H9 (cell line): Measurements from ENCODE around the gene KCTD16. TPM values are rescaled to one million over a fixed set of nuclear protein-coding genes. Genes with fewer than 3 reads are reported as not detected.

Experiments used
- DNase-seq: peaks from one replicate; pipeline ENCODE4 v3.0.0-alpha.2; 2017
- H2AFZ ChIP-seq: one replicate; pipeline ENCODE4 v1.6.1; 2013; ENCODE audit warnings: mild to moderate bottlenecking, low read length, control low read depth, moderate library complexity
- H2AK5ac ChIP-seq: 2 replicates; pipeline ENCODE4 v1.6.1; 2013; ENCODE audit warnings: low read length, control low read depth, mixed read lengths; ENCODE audit not compliant: insufficient read length
- H2BK120ac ChIP-seq: one replicate; pipeline ENCODE4 v1.6.1; 2013; ENCODE audit warnings: low read depth, mild to moderate bottlenecking, low read length, control low read depth, inconsistent platforms; ENCODE audit not compliant: poor library complexity, severe bottlenecking
- H2BK12ac ChIP-seq: 2 replicates; pipeline ENCODE4 v1.6.1; 2013; ENCODE audit warnings: low read length, control low read depth, mixed read lengths, low read depth; ENCODE audit not compliant: insufficient read length
- H2BK15ac ChIP-seq: 2 replicates; pipeline ENCODE4 v1.6.1; 2013; ENCODE audit warnings: low read depth, low read length, control low read depth
- H2BK20ac ChIP-seq: one replicate; pipeline ENCODE4 v1.6.1; 2013; ENCODE audit warnings: low read depth, mild to moderate bottlenecking, low read length, control low read depth, inconsistent platforms; ENCODE audit not compliant: poor library complexity, severe bottlenecking
- H2BK5ac ChIP-seq: 2 replicates; pipeline ENCODE4 v1.6.1; 2013; ENCODE audit warnings: low read length, control low read depth, mixed read lengths; ENCODE audit not compliant: insufficient read length
- H3K14ac ChIP-seq: 2 replicates; pipeline ENCODE4 v1.6.1; 2013; ENCODE audit warnings: low read length, control low read depth; ENCODE audit not compliant: insufficient read depth
- H3K18ac ChIP-seq: 2 replicates; pipeline ENCODE4 v1.6.1; 2013; ENCODE audit warnings: low read depth, mild to moderate bottlenecking, mixed read lengths, low read length, control low read depth; ENCODE audit not compliant: insufficient read length
- H3K23ac ChIP-seq: 2 replicates; pipeline ENCODE4 v1.6.1; 2013; ENCODE audit warnings: low read length, control low read depth, mixed read lengths, low read depth; ENCODE audit not compliant: insufficient read length
- H3K23me2 ChIP-seq: 2 replicates; pipeline ENCODE4 v1.6.1; 2013; ENCODE audit warnings: low read depth, mild to moderate bottlenecking, mixed read lengths, low read length, control low read depth; ENCODE audit not compliant: insufficient read length, poor library complexity, severe bottlenecking
- H3K27ac ChIP-seq: 2 replicates; pipeline ENCODE4 v1.5.1; 2013; ENCODE audit warnings: low read length, control low read depth, mixed read lengths, low read depth; ENCODE audit not compliant: insufficient read length
- H3K27me3 ChIP-seq: 2 replicates; pipeline ENCODE4 v1.6.1; 2013; ENCODE audit warnings: low read length, control low read depth, inconsistent platforms; ENCODE audit not compliant: insufficient read depth
- H3K4ac ChIP-seq: 2 replicates; pipeline ENCODE4 v1.6.1; 2013; ENCODE audit warnings: low read depth, mild to moderate bottlenecking, control low read depth, inconsistent platforms, low read length, moderate library complexity
- H3K4me1 ChIP-seq: 2 replicates; pipeline ENCODE4 v1.6.1; 2013; ENCODE audit warnings: low read length, control low read depth, inconsistent platforms; ENCODE audit not compliant: insufficient read depth
- H3K4me2 ChIP-seq: 2 replicates; pipeline ENCODE4 v1.6.1; 2013; ENCODE audit warnings: low read length, control low read depth, mixed read lengths; ENCODE audit not compliant: insufficient read length, insufficient read depth
- H3K56ac ChIP-seq: 2 replicates; pipeline ENCODE4 v1.6.1; 2013; ENCODE audit warnings: low read depth, mild to moderate bottlenecking, mixed read lengths, low read length, control low read depth; ENCODE audit not compliant: insufficient read length
- H3K79me1 ChIP-seq: 2 replicates; pipeline ENCODE4 v1.6.1; 2013; ENCODE audit warnings: low read depth, mild to moderate bottlenecking, moderate library complexity, low read length, control low read depth, inconsistent platforms; ENCODE audit not compliant: insufficient read depth, poor library complexity, severe bottlenecking
- H3K79me2 ChIP-seq: 2 replicates; pipeline ENCODE4 v1.6.1; 2013; ENCODE audit warnings: low read length, control low read depth, inconsistent platforms; ENCODE audit not compliant: insufficient read depth
- H3K9ac ChIP-seq: 2 replicates; pipeline ENCODE4 v1.6.1; 2013; ENCODE audit warnings: low read length, control low read depth, mixed read lengths; ENCODE audit not compliant: insufficient read length; ENCODE audit errors: extremely low read depth
- H3K9me3 ChIP-seq: one replicate; pipeline ENCODE4 v1.6.1; 2013; ENCODE audit warnings: low read depth, low read length, inconsistent platforms; ENCODE audit not compliant: control insufficient read depth
- H3T11ph ChIP-seq: one replicate; pipeline ENCODE4 v1.6.1; 2013; ENCODE audit warnings: mild to moderate bottlenecking, low read length, control low read depth, inconsistent platforms
- H4K20me1 ChIP-seq: one replicate; pipeline ENCODE4 v1.6.1; 2013; ENCODE audit not compliant: control insufficient read depth, insufficient read length, insufficient read depth
- H4K5ac ChIP-seq: 2 replicates; pipeline ENCODE4 v1.6.1; 2013; ENCODE audit warnings: low read depth, mild to moderate bottlenecking, mixed read lengths, low read length, control low read depth; ENCODE audit not compliant: insufficient read length
- H4K8ac ChIP-seq: replicated peaks from 2 replicates; pipeline ENCODE4 v1.6.1; 2013; ENCODE audit warnings: low read length, control low read depth, mixed read lengths, low read depth; ENCODE audit not compliant: insufficient read length
- H4K91ac ChIP-seq: 2 replicates; pipeline ENCODE4 v1.6.1; 2013; ENCODE audit warnings: low read depth, mild to moderate bottlenecking, moderate library complexity, mixed read lengths, low read length, control low read depth; ENCODE audit not compliant: insufficient read length
- H3K27ac Mint-ChIP-seq, 3 experiments: 2 replicates in 2 of 3; 3 replicates in 1 of 3; pipeline ENCODE4 v1.8.0; 2020 to 2021; ENCODE audit warnings: mixed read lengths in 3 of 3, mild to moderate bottlenecking in 1 of 3, moderate library complexity in 1 of 3
- H3K27me3 Mint-ChIP-seq: 2 replicates; pipeline ENCODE4 v1.8.0; 2021; ENCODE audit warnings: low read depth, mild to moderate bottlenecking, moderate library complexity, mixed read lengths
- H3K36me3 Mint-ChIP-seq, 3 experiments: 2 replicates in 2 of 3; 3 replicates in 1 of 3; pipeline ENCODE4 v1.8.0; 2020 to 2021; ENCODE audit warnings: low read depth in 3 of 3, mixed read lengths in 3 of 3; ENCODE audit not compliant: insufficient read depth in 1 of 3
- H3K4me1 Mint-ChIP-seq, 2 experiments: 2 replicates each; pipeline ENCODE4 v1.8.0; 2020; ENCODE audit warnings: mixed read lengths in 2 of 2
- H3K4me3 Mint-ChIP-seq, 2 experiments: 2 replicates in 1 of 2; 3 replicates in 1 of 2; pipeline ENCODE4 v1.8.0; 2020 to 2021; ENCODE audit warnings: mild to moderate bottlenecking in 2 of 2, mixed read lengths in 2 of 2, moderate library complexity in 1 of 2
- H3K9me3 Mint-ChIP-seq, 2 experiments: 2 replicates in 1 of 2; 3 replicates in 1 of 2; pipeline ENCODE4 v1.8.0; 2020; ENCODE audit warnings: mild to moderate bottlenecking in 2 of 2, mixed read lengths in 2 of 2, moderate library complexity in 1 of 2
- WGBS: extraction: QIAGEN DNeasy Blood & Tissue Kit; methylation state at CpG from one replicate; pipeline ENCODE4 v1.1.7; 2013; ENCODE audit warnings: missing lambda C conversion rate, low lambda C conversion rate, mixed read lengths; ENCODE audit not compliant: insufficient read length; ENCODE audit errors: extremely low coverage; 5-methylcytosine and 5-hydroxymethylcytosine counted together
- total RNA-seq: library from RNA; stranded (reverse); gene quantifications from 2 replicates; pipeline ENCODE4 v1.2.1, GENCODE V29; 2021
- TF ChIP-seq, protein P1 (sequence below): fragments of 200-600 bp; sonication (generic); conservative IDR thresholded peaks from 3 replicates; pipeline ENCODE4 v1.8.0; 2021; ENCODE audit warnings: antibody characterized with exemption, mild to moderate bottlenecking

The KCTD16 gene
- total RNA-seq, 1 experiment from 2014 or later: 0.09 TPM

DNA sequence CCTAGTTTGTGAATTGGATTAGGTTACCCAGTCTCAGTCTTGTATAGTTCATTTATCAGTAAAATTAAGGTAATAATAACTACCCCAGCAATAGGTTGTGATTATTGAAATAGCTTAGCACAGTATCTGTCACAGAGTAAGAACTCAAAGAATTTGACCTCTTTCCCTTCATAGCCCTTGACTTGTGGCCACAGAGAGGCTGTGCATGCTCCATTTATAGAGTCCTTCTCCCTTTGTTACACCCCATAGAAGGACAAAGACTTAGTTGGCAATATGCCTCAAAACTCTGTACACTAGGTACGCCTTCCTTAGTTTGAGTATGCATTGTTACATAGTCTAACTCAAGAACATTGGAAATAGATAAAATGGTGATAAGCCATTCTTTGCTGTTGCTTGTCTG, 257.2 kb downstream of the KCTD16 start:
- H3K36me3 Mint-ChIP-seq: no peaks in the 10 kb centered on the region
- no peaks in the 10 kb centered on the region for H3K9me3 Mint-ChIP-seq

More for the DNA sequence above, 257.2 kb downstream of the KCTD16 start:
- no peak overlapping the region for H3K27ac ChIP-seq
- no peak overlapping the region for H2BK20ac ChIP-seq
- H3K4me2 ChIP-seq: no peak overlapping the region
- no peaks in the 10 kb centered on the region for H3K79me2 ChIP-seq
- H2BK120ac ChIP-seq: no peak overlapping the region
- no peak overlapping the region for H3K23ac ChIP-seq
- no peaks in the 10 kb centered on the region for H4K20me1 ChIP-seq
- H3K4me3 Mint-ChIP-seq: no peak overlapping the region
- no CpG with 5 or more reads among the region's 1 CpG for WGBS
- no peak overlapping the region for H3K9ac ChIP-seq
- no peaks in the 10 kb centered on the region for H3K79me1 ChIP-seq
- no peaks in the 10 kb centered on the region for H3K27me3 Mint-ChIP-seq
- no peak overlapping the region for H4K5ac ChIP-seq
- H3K4me1 ChIP-seq: no peaks in the 10 kb centered on the region
- H3K18ac ChIP-seq: no peak overlapping the region
- H3K56ac ChIP-seq: no peak overlapping the region
- H2AK5ac ChIP-seq: no peak overlapping the region
- no peak overlapping the region for H2BK15ac ChIP-seq
- no peak overlapping the region for H3K4ac ChIP-seq
- no peak overlapping the region for H2BK12ac ChIP-seq
- no peak overlapping the region for H4K91ac ChIP-seq
- no peak overlapping the region for H2AFZ ChIP-seq
- no peaks in the 10 kb centered on the region for H3K4me1 Mint-ChIP-seq
- H3K27ac Mint-ChIP-seq: no peak overlapping the region
- no peaks in the 10 kb centered on the region for H3K23me2 ChIP-seq
- no peak overlapping the region for H3K14ac ChIP-seq
- DNase-seq: no peak
- H3T11ph ChIP-seq: no peak overlapping the region
- no peaks in the 10 kb centered on the region for H3K27me3 ChIP-seq
- no peak overlapping the region for H2BK5ac ChIP-seq
- TF ChIP-seq, protein P1, sequence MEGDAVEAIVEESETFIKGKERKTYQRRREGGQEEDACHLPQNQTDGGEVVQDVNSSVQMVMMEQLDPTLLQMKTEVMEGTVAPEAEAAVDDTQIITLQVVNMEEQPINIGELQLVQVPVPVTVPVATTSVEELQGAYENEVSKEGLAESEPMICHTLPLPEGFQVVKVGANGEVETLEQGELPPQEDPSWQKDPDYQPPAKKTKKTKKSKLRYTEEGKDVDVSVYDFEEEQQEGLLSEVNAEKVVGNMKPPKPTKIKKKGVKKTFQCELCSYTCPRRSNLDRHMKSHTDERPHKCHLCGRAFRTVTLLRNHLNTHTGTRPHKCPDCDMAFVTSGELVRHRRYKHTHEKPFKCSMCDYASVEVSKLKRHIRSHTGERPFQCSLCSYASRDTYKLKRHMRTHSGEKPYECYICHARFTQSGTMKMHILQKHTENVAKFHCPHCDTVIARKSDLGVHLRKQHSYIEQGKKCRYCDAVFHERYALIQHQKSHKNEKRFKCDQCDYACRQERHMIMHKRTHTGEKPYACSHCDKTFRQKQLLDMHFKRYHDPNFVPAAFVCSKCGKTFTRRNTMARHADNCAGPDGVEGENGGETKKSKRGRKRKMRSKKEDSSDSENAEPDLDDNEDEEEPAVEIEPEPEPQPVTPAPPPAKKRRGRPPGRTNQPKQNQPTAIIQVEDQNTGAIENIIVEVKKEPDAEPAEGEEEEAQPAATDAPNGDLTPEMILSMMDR: no peak
- no peak overlapping the region for H4K8ac ChIP-seq
- H3K9me3 ChIP-seq: no peaks in the 10 kb centered on the region
